Thoracic aorta (tissue), 2 donors: Measurements from ENCODE around the gene HDAC11. TPM values are rescaled to one million over a fixed set of nuclear protein-coding genes. Genes with fewer than 3 reads are reported as not detected.

Source experiments
- ATAC-seq: fragments of 150-250 bp; one replicate; pipeline ENCODE4 v1.8.0; 2017; ENCODE audit warnings: low read depth; ENCODE audit not compliant: insufficient number of reproducible peaks, low FRiP score
- DNase-seq: peaks from one replicate; pipeline ENCODE4 v3.0.0-alpha.2; 2020; ENCODE audit warnings: low spot score
- H3K27ac ChIP-seq, 2 donors: fragments of 200-600 bp; sonication (generic); 1 replicate in 1 of 2; 2 replicates in 1 of 2; pipeline ENCODE4 v1.5.1; 2016; ENCODE audit warnings: mild to moderate bottlenecking in 2 of 2, moderate library complexity in 2 of 2
- H3K27me3 ChIP-seq: fragments of 200-600 bp; sonication (generic); replicated peaks from 2 replicates; pipeline ENCODE4 v1.6.0; 2016; ENCODE audit warnings: mild to moderate bottlenecking; ENCODE audit not compliant: insufficient read depth
- H3K36me3 ChIP-seq: fragments of 200-600 bp; sonication (generic); one replicate; pipeline ENCODE4 v1.5.1; 2016
- H3K4me1 ChIP-seq, 2 donors: fragments of 200-600 bp; sonication (generic); 1 replicate in 1 of 2; 2 replicates in 1 of 2; pipeline versions ENCODE4 v1.5.1 to v1.6.0; 2016; ENCODE audit warnings: low read depth in 2 of 2, mild to moderate bottlenecking in 1 of 2; ENCODE audit not compliant: control insufficient read depth in 1 of 2
- H3K4me3 ChIP-seq: fragments of 200-600 bp; sonication (generic); 2 replicates; pipeline ENCODE4 v1.5.1; 2016; ENCODE audit warnings: mild to moderate bottlenecking
- H3K9me3 ChIP-seq: fragments of 200-600 bp; sonication (generic); 2 replicates; pipeline ENCODE4 v1.5.1; 2016
- CTCF ChIP-seq: fragments of 200-600 bp; sonication (generic); IDR thresholded peaks from one replicate; pipeline ENCODE4 v1.5.1; 2019; ENCODE audit warnings: antibody characterized with exemption
- total RNA-seq, 2 donors: library from RNA; depleted of rRNA; stranded (reverse); fragments of >200 nt; gene quantifications; one replicate each; pipeline versions ENCODE4 v1.1.0 to v1.2.3, GENCODE V29; 2016

HDAC11 gene
- total RNA-seq, 2 donors from 2014 or later, result 15.8 to 17.4 TPM

- no peak for TF ChIP-seq CTCF
- ATAC-seq (no peak), DNase-seq (no peak)
- no peak overlapping the region for H3K4me3 ChIP-seq
- no peaks in the 10 kb centered on the region for H3K27me3 ChIP-seq
- H3K9me3 ChIP-seq, result no peaks in the 10 kb centered on the region
- peaks cover 0 to 2% of the 10 kb centered on the region in 2 donors for H3K4me1 ChIP-seq
- no peak overlapping the region for H3K27ac ChIP-seq
- no peaks in the 10 kb centered on the region for H3K36me3 ChIP-seq
These were observed 6.1 kb upstream of the HDAC11 start for GRCh38 chr3:13474021-13474420.

- Histone ChIP-seq H3K4me3 (no peak overlapping the region), H3K4me1 (peaks cover 0 to 6% of the 10 kb centered on the region in 2 donors), H3K27ac (no peak overlapping the region), H3K9me3 (no peaks in the 10 kb centered on the region), H3K36me3 (no peaks in the 10 kb centered on the region), H3K27me3 (no peaks in the 10 kb centered on the region)
- no peak for TF ChIP-seq CTCF
- DNase-seq (no peak), ATAC-seq (no peak)
These were observed 5.3 kb upstream of the HDAC11 start for GRCh38 chr3:13474776-13475303.

GRCh38 chr3:13475871-13476590, 4.1 kb upstream of the HDAC11 start:
- no peak overlapping the region for H3K27ac ChIP-seq
- DNase-seq (no peak), ATAC-seq (no peak)
- H3K4me1 ChIP-seq, result peaks cover 4 to 12% of the 10 kb centered on the region in 2 donors
- no peaks in the 10 kb centered on the region for H3K9me3 ChIP-seq
- no peak for TF ChIP-seq CTCF
- no peak overlapping the region for H3K4me3 ChIP-seq
- H3K36me3 ChIP-seq, result no peaks in the 10 kb centered on the region
- no peaks in the 10 kb centered on the region for H3K27me3 ChIP-seq

- no peaks in the 10 kb centered on the region for H3K27me3 ChIP-seq
- no peak for ATAC-seq
- no peaks in the 10 kb centered on the region for H3K9me3 ChIP-seq
- H3K27ac ChIP-seq, result no peak overlapping the region
- H3K4me1 ChIP-seq, result peaks cover 4 to 17% of the 10 kb centered on the region in 2 donors
- DNase-seq, result no peak
- H3K4me3 ChIP-seq, result no peak overlapping the region
- TF ChIP-seq CTCF, result no peak
- no peaks in the 10 kb centered on the region for H3K36me3 ChIP-seq
These were observed 2.2 kb upstream of the HDAC11 start for GRCh38 chr3:13477943-13478342.

- H3K27ac ChIP-seq, result peak overlapping the region; percentile 80 to 82
- TF ChIP-seq CTCF, result no peak
- DNase-seq (no peak), ATAC-seq (no peak)
- no peaks in the 10 kb centered on the region for H3K9me3 ChIP-seq
- H3K4me3 ChIP-seq, result peak overlapping the region; percentile 93
- no peaks in the 10 kb centered on the region for H3K27me3 ChIP-seq
- peaks cover 4 to 17% of the 10 kb centered on the region in 2 donors for H3K4me1 ChIP-seq
- H3K36me3 ChIP-seq, result no peaks in the 10 kb centered on the region
These were observed 849 bp upstream of the HDAC11 start for GRCh38 chr3:13479332-13479581.
